Fibroblast of lung (primary cell): Measurements from ENCODE around the gene GALK2.

Experiments used
- EZH2 ChIP-seq: IDR thresholded peaks from 2 replicates; pipeline ENCODE4 v1.5.1; 2012; ENCODE audit warnings: low read length, control low read depth, mild to moderate bottlenecking; ENCODE audit errors: missing control alignments
- TF ChIP-seq, protein P1 (sequence below), 2 donors: IDR thresholded peaks in 1 of 2; conservative IDR thresholded peaks in 1 of 2; 1 replicate in 1 of 2; 2 replicates in 1 of 2; pipeline ENCODE4 v1.5.1; 2011 to 2012; ENCODE audit warnings: low read length in 2 of 2, control low read depth in 1 of 2, inconsistent platforms in 1 of 2, low read depth in 1 of 2, mild to moderate bottlenecking in 1 of 2

DNA sequence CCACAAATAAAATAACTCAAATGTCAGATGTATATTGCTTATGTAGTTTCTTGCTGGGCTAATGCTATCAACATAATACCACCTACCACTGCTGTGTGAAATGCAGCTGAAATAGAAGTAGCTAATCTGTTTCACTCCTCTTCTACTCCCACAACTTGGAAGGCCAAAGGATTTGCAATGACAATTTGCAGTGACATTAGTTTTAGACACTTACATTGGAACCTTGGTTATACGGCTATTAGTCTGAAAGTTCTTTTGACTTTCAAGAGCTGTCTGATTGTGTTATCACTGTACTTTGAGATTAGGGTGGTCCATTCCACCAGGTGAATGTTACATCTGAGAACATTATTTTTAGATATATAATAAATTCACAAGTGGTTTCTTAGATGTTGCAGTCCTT is 48.1 kb upstream of the GALK2 start:
- TF ChIP-seq, protein P1, sequence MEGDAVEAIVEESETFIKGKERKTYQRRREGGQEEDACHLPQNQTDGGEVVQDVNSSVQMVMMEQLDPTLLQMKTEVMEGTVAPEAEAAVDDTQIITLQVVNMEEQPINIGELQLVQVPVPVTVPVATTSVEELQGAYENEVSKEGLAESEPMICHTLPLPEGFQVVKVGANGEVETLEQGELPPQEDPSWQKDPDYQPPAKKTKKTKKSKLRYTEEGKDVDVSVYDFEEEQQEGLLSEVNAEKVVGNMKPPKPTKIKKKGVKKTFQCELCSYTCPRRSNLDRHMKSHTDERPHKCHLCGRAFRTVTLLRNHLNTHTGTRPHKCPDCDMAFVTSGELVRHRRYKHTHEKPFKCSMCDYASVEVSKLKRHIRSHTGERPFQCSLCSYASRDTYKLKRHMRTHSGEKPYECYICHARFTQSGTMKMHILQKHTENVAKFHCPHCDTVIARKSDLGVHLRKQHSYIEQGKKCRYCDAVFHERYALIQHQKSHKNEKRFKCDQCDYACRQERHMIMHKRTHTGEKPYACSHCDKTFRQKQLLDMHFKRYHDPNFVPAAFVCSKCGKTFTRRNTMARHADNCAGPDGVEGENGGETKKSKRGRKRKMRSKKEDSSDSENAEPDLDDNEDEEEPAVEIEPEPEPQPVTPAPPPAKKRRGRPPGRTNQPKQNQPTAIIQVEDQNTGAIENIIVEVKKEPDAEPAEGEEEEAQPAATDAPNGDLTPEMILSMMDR (conservative IDR thresholded peaks at IDR 0.05 in 1 of 2, IDR thresholded peaks at IDR 0.05 in 1 of 2; ENCODE audit: low read depth in 1 of 2, low read length in 2 of 2), result no peak
- no peak for TF ChIP-seq EZH2
